ENCODE measurements around the gene PHF14.

GRCh38 chr7:11193131-11193867, 219.6 kb downstream of the PHF14 start:
- no peak for TF ChIP-seq GATA2 (IDR thresholded peaks at IDR 0.05; ENCODE audit: low read depth, low read length)
- no peak for TF ChIP-seq GATA3 (IDR thresholded peaks at IDR 0.05; ENCODE audit: low read depth, low read length)
